ENCODE data around the gene GRN.

GRN gene

DNA sequence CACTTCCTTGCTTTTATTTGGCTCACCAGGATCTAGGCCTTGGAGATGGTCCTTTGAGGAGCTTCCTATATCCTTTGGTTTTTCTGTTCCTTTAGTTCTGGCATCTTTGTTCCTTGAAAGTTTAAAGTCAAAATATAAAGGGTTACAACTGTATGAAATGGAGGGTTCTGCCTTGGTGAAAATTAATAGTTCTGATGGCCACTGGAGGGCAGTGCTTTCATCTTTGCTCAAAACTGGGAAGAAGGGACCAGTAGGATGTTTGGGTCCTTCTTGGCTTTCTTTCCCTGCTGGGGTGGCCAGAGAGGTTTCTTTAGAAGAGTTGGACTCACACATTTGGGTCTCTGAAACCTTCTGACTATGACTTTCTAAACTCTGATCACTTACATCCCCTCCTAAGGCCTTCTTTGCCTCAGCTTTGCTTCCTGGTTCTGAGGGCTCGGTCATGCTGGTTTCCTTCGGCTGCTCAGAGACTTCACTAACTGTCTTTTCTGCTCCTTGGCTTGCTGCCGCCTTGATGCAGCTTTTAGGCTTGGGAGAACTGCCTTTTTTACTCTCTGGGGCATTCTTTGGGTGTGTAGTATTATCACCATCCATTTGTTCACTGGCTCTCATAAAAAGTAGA is 55.2 kb downstream of the GRN start:
- no peaks in the 10 kb centered on the region for H3K9me3 ChIP-seq (ENCODE audit: control insufficient read depth, insufficient read depth, low read length)
- peaks cover 43% of the 10 kb centered on the region for H3K36me3 ChIP-seq (ENCODE audit: insufficient read depth, low read length)
- no peak overlapping the region for H3K9ac ChIP-seq (ENCODE audit: low read depth, low read length)
- no peaks in the 10 kb centered on the region for H3K4me1 ChIP-seq (ENCODE audit: insufficient read depth, low read length)

Data from ES-I3 (cell line).